Parathyroid adenoma (tissue), 2 donors: ENCODE measurements around the gene HMGCS2.

Source experiments
- H2AFZ ChIP-seq: fragments of 300-600 bp; sonication (generic); one replicate; pipeline ENCODE4 v1.7.0; 2017; ENCODE audit warnings: antibody characterized with exemption, mild to moderate bottlenecking
- H3K27ac ChIP-seq: fragments of 300-600 bp; sonication (generic); one replicate; pipeline ENCODE4 v1.7.0; 2017
- H3K27me3 ChIP-seq: fragments of 300-600 bp; sonication (generic); one replicate; pipeline ENCODE4 v1.7.0; 2017; ENCODE audit warnings: low read length; ENCODE audit not compliant: control insufficient read depth, insufficient read depth
- H3K36me3 ChIP-seq: fragments of 300-600 bp; sonication (generic); one replicate; pipeline ENCODE4 v1.7.0; 2017; ENCODE audit warnings: low read length; ENCODE audit not compliant: control insufficient read depth, insufficient read depth
- H3K4me1 ChIP-seq: fragments of 300-600 bp; sonication (generic); one replicate; pipeline ENCODE4 v1.7.0; 2017; ENCODE audit warnings: control low read depth
- H3K4me2 ChIP-seq: fragments of 300-600 bp; sonication (generic); one replicate; pipeline ENCODE4 v1.7.0; 2017; ENCODE audit warnings: low read length
- H3K4me3 ChIP-seq: fragments of 300-600 bp; sonication (generic); one replicate; pipeline ENCODE4 v1.7.0; 2017; ENCODE audit warnings: low read depth, low read length
- H3K79me2 ChIP-seq: fragments of 300-600 bp; sonication (generic); one replicate; pipeline ENCODE4 v1.7.0; 2017; ENCODE audit warnings: control low read depth
- H3K9ac ChIP-seq: fragments of 300-600 bp; sonication (generic); one replicate; pipeline ENCODE4 v1.7.0; 2017; ENCODE audit warnings: mild to moderate bottlenecking
- H3K9me3 ChIP-seq: fragments of 300-600 bp; sonication (generic); one replicate; pipeline ENCODE4 v1.7.0; 2017; ENCODE audit warnings: low read length; ENCODE audit not compliant: control insufficient read depth
- TF ChIP-seq, protein P1 (sequence below): fragments of 300-600 bp; sonication (generic); IDR thresholded peaks from one replicate; pipeline ENCODE4 v1.7.0; 2017; ENCODE audit warnings: antibody characterized with exemption, mild to moderate bottlenecking
- donor health status: primary hyperparathyroidism.

HMGCS2 gene

DNA sequence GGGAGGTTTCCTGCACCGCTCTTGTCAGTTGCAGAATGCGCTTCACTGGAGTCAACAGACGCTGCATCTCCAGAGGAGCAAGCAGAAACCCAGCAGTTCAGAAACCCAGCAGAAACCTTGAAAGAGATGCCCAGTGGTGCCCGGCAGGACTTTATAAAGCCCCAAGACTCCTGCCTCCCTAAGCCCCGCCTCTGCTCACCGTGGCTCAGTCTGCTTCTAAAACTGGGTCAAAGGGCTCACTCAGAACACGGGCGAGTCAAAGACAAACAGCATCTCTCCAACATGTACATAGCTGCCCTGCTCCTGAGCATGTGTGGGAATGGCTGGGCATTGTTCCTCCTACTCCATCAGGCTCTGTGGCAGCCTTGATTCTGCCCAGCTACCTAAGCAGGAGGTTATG, at the start of gene HMGCS2:
Gene HMGCS2 (minus strand): TSS at position 128 of the 400 bp plus-strand sequence. CDS start 61 bp downstream, at position 67.
- H3K79me2 ChIP-seq = no peaks in the 10 kb centered on the region
- no peak within 1 kb of the TSS for H3K9ac ChIP-seq
- peak within 1 kb of the TSS; percentile 47 for H3K4me2 ChIP-seq
- TF ChIP-seq, protein P1, sequence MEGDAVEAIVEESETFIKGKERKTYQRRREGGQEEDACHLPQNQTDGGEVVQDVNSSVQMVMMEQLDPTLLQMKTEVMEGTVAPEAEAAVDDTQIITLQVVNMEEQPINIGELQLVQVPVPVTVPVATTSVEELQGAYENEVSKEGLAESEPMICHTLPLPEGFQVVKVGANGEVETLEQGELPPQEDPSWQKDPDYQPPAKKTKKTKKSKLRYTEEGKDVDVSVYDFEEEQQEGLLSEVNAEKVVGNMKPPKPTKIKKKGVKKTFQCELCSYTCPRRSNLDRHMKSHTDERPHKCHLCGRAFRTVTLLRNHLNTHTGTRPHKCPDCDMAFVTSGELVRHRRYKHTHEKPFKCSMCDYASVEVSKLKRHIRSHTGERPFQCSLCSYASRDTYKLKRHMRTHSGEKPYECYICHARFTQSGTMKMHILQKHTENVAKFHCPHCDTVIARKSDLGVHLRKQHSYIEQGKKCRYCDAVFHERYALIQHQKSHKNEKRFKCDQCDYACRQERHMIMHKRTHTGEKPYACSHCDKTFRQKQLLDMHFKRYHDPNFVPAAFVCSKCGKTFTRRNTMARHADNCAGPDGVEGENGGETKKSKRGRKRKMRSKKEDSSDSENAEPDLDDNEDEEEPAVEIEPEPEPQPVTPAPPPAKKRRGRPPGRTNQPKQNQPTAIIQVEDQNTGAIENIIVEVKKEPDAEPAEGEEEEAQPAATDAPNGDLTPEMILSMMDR = no peak
- H3K4me3 ChIP-seq = peak within 1 kb of the TSS; percentile 24
- peak within 1 kb of the TSS; percentile 28 for H2AFZ ChIP-seq
- H3K27ac ChIP-seq = peak within 1 kb of the TSS; percentile 24
- H3K9me3 ChIP-seq = no peaks in the 10 kb centered on the region
- peaks cover 30% of the 10 kb centered on the region for H3K4me1 ChIP-seq
- H3K27me3 ChIP-seq = no peaks in the 10 kb centered on the region
- no peaks in the 10 kb centered on the region for H3K36me3 ChIP-seq

DNA sequence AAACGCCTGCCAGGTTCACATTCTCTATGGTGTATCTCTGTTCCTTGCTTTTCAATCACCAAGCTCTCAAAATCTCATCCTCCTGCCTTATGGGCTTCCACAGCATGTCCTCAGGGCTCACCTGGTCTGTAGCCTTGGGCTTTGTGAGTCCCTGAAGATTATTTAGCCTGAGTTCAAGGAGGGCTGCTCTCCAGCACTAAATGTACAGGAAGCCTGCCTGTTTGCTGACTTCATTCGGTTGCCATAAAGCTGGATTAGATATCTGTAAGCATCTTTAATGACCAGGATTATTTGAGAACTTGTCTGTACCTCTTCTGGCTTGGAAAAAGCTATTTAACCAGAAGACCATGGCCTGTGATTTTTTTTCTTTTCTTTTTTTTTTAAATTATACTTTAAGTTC, 49.5 kb upstream of the HMGCS2 start:
- Histone ChIP-seq H3K27ac (no peak overlapping the region), H3K9ac (no peak overlapping the region), H2AFZ (no peak overlapping the region), H3K4me3 (no peak overlapping the region), H3K4me2 (no peak overlapping the region), H3K9me3 (no peaks in the 10 kb centered on the region), H3K79me2 (no peaks in the 10 kb centered on the region), H3K36me3 (no peaks in the 10 kb centered on the region), H3K27me3 (no peaks in the 10 kb centered on the region), H3K4me1 (no peaks in the 10 kb centered on the region)
- TF ChIP-seq, protein P1 = no peak

DNA sequence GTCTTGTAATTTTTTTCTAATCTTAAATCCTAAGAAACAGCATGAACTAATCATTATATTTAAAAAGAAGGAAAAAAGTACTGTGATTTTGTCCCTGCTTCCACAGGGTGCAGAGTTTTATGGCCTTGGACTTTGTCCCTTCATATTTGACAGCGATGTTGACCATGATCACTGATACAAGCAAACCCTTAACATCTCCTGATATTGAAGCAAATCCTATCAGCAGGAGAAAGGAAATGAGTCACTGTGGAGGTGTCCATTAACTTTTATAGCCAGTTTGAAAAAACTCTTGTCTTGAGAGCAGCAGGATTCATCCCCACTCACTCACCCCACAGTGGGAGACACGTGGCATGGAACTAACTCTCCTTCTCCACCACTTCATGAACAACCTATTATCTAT, 47.7 kb upstream of the HMGCS2 start:
- Histone ChIP-seq H2AFZ (no peak overlapping the region), H3K79me2 (no peaks in the 10 kb centered on the region), H3K9me3 (no peaks in the 10 kb centered on the region), H3K36me3 (no peaks in the 10 kb centered on the region), H3K9ac (no peak overlapping the region), H3K4me3 (no peak overlapping the region), H3K4me1 (no peaks in the 10 kb centered on the region), H3K27me3 (no peaks in the 10 kb centered on the region), H3K27ac (no peak overlapping the region), H3K4me2 (no peak overlapping the region)
- TF ChIP-seq, protein P1 = no peak

DNA sequence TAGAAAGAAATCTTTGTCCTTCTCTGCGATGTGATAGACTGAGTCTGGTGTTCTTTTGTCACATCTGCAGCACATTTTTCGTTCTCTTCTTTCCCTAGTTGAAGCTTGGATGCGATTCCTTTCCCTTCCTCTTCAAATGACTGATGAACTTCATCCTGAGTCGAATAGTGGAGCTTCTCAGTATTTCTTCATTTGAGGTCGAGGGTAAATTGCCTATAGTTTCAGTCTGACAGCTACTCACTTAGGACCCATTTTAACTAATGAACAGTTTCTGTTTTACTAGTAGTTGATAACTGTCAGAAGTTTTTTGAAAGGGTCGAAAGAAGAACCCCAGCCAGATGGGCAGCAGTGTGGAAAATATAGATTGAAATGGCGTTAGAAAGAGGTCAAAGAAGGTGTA, 47.2 kb upstream of the HMGCS2 start:
- Histone ChIP-seq H3K27me3 (no peaks in the 10 kb centered on the region), H3K4me2 (no peak overlapping the region), H3K4me3 (no peak overlapping the region), H3K36me3 (no peaks in the 10 kb centered on the region), H3K9ac (no peak overlapping the region), H3K9me3 (no peaks in the 10 kb centered on the region), H3K79me2 (no peaks in the 10 kb centered on the region), H2AFZ (no peak overlapping the region), H3K27ac (no peak overlapping the region), H3K4me1 (no peaks in the 10 kb centered on the region)
- TF ChIP-seq, protein P1 = no peak

DNA sequence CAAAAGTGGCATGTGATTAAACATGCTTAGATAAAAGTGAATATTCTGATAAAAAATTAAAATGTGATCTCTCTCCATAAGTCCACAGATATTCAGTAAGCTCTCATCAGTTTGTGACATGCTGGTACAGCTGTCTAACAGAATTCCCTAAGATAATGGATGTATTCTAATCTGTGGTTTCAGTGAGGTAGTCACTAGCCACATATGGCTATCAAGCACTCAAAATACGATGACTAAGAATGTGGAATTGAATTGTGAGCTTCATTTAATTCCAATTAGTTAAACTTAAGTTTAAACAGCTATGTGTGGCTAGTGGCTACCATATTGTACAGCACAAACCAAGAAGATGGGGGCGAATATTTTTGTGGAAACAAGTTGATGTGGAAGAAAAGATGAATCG, 46.7 kb upstream of the HMGCS2 start:
- no peak overlapping the region for H3K27ac ChIP-seq
- H3K36me3 ChIP-seq = no peaks in the 10 kb centered on the region
- H3K79me2 ChIP-seq = no peaks in the 10 kb centered on the region
- no peak overlapping the region for H3K4me2 ChIP-seq
- H3K9ac ChIP-seq = no peak overlapping the region
- TF ChIP-seq, protein P1 = no peak
- H3K27me3 ChIP-seq = no peaks in the 10 kb centered on the region
- no peaks in the 10 kb centered on the region for H3K9me3 ChIP-seq
- H3K4me3 ChIP-seq = no peak overlapping the region
- no peaks in the 10 kb centered on the region for H3K4me1 ChIP-seq
- no peak overlapping the region for H2AFZ ChIP-seq
